CD4-positive, alpha-beta T cell treated with Interleukin-1 beta for 1 hour (primary cell): ENCODE data around the gene BRINP3.

Experiments used
- DNase-seq, 2 donors: peaks; one replicate each; pipeline ENCODE4 v3.0.0-alpha.2; 2020 to 2022

Gene BRINP3

GRCh38 chr1:190444464-190444863 lies 33.2 kb downstream of the BRINP3 start:
- DNase-seq: no peak

GRCh38 chr1:190439447-190439846 lies 38.2 kb downstream of the BRINP3 start:
- no peak for DNase-seq

- no peak for DNase-seq
Observed at GRCh38 chr1:190436615-190437014, 41.0 kb downstream of the BRINP3 start.

- DNase-seq: no peak
Observed at GRCh38 chr1:190429932-190430331, 47.7 kb downstream of the BRINP3 start.

GRCh38 chr1:190429141-190429540 lies 48.5 kb downstream of the BRINP3 start:
- no peak for DNase-seq

- DNase-seq: no peak
Observed at GRCh38 chr1:190416239-190416638, 61.4 kb downstream of the BRINP3 start.

GRCh38 chr1:190413142-190413541 lies 64.5 kb downstream of the BRINP3 start:
- no peak for DNase-seq

- DNase-seq: no peak
Observed at GRCh38 chr1:190403402-190403801, 74.3 kb downstream of the BRINP3 start.

- no peak for DNase-seq
Observed at GRCh38 chr1:190399233-190399632, 78.4 kb downstream of the BRINP3 start.

GRCh38 chr1:190391582-190391981 lies 86.1 kb downstream of the BRINP3 start:
- DNase-seq: no peak

GRCh38 chr1:190377991-190378390 lies 99.7 kb downstream of the BRINP3 start:
- DNase-seq: no peak

- DNase-seq: no peak
Observed at GRCh38 chr1:190377294-190377693, 100.4 kb downstream of the BRINP3 start.

- DNase-seq: no peak
Observed at GRCh38 chr1:190376044-190376443, 101.6 kb downstream of the BRINP3 start.

- no peak for DNase-seq
Observed at GRCh38 chr1:190373705-190374336, 103.8 kb downstream of the BRINP3 start.

- DNase-seq: no peak
Observed at GRCh38 chr1:190367200-190367599, 110.5 kb downstream of the BRINP3 start.

GRCh38 chr1:190365283-190365682 lies 112.4 kb downstream of the BRINP3 start:
- DNase-seq: no peak

- DNase-seq: no peak
Observed at GRCh38 chr1:190353538-190354101, 124.0 kb downstream of the BRINP3 start.

- DNase-seq: no peak
Observed at GRCh38 chr1:190344454-190344853, 133.2 kb downstream of the BRINP3 start.

- DNase-seq: no peak
Observed at GRCh38 chr1:190338829-190339228, 138.8 kb downstream of the BRINP3 start.

GRCh38 chr1:190328871-190329270 lies 148.8 kb downstream of the BRINP3 start:
- no peak for DNase-seq

- DNase-seq: no peak
Observed at GRCh38 chr1:190328361-190328760, 149.3 kb downstream of the BRINP3 start.

- no peak for DNase-seq
Observed at GRCh38 chr1:190327271-190327670, 150.4 kb downstream of the BRINP3 start.

GRCh38 chr1:190323530-190323929 lies 154.1 kb downstream of the BRINP3 start:
- DNase-seq: no peak

GRCh38 chr1:190322274-190322673 lies 155.4 kb downstream of the BRINP3 start:
- DNase-seq: no peak

GRCh38 chr1:190320952-190321351 lies 156.7 kb downstream of the BRINP3 start:
- DNase-seq: no peak
